Measurements from ENCODE around the gene ZNF215.

GRCh38 chr11:6882751-6883150 is 43.5 kb upstream of the ZNF215 start:
- TF ChIP-seq CTCF (IDR thresholded peaks at IDR 0.05) (no peak), EZH2 (IDR thresholded peaks at IDR 0.05; ENCODE audit: borderline replicate concordance, insufficient read depth, low read depth, low read length, poor library complexity, severe bottlenecking) (no peak)
